B cell (primary cell): ENCODE measurements around the gene ROBO2. TPM values are rescaled to one million over a fixed set of nuclear protein-coding genes. Genes with fewer than 3 reads are reported as not detected.

Experiments
- ATAC-seq: fragments of 200-7000 bp; cut with Tn5 transposase; one replicate; pipeline ENCODE4 v1.10.0; 2021; ENCODE audit warnings: low read depth, mild to moderate bottlenecking, moderate number of reproducible peaks, moderate library complexity
- CTCF ChIA-PET: fragments of 350-600 bp; sonication (Branson Sonifier 250); formaldehyde crosslinking; loops from one replicate; lab custom pipeline; 2021; ENCODE audit warnings: antibody characterized with exemption, inconsistent platforms; lab: Charles Lee
- POLR2A ChIA-PET: fragments of 350-600 bp; sonication (Branson Sonifier 250); formaldehyde crosslinking; loops from one replicate; lab custom pipeline; 2021; ENCODE audit warnings: antibody characterized with exemption; lab: Charles Lee
- DNase-seq: peaks from one replicate; pipeline ENCODE4 v3.0.0; 2013
- H2AFZ ChIP-seq: 2 replicates; pipeline ENCODE4 v1.6.1; 2012; ENCODE audit warnings: mild to moderate bottlenecking, low read depth, low read length; ENCODE audit not compliant: insufficient read depth, poor library complexity, severe bottlenecking
- H3K27ac ChIP-seq, 2 donors: 1 replicate in 1 of 2; 2 replicates in 1 of 2; pipeline ENCODE4 v1.5.1; 2012 to 2013; ENCODE audit warnings: low read length in 2 of 2, mild to moderate bottlenecking in 2 of 2, moderate library complexity in 1 of 2
- H3K27me3 ChIP-seq, 4 experiments: fragments of 200-600 bp in 1 of 4; sonication (generic) in 1 of 4; replicated peaks in 1 of 4; 1 replicate in 2 of 4; 2 replicates in 2 of 4; pipeline versions ENCODE4 v1.6.1 to v1.7.0; 2013 to 2016; ENCODE audit warnings: low read length in 3 of 4, mild to moderate bottlenecking in 2 of 4, mixed read lengths in 1 of 4, moderate library complexity in 1 of 4; ENCODE audit not compliant: insufficient read depth in 4 of 4, control insufficient read depth in 3 of 4; ENCODE audit errors: control extremely low read depth in 1 of 4
- H3K36me3 ChIP-seq, 2 experiments: replicated peaks in 1 of 2; 1 replicate in 1 of 2; 2 replicates in 1 of 2; pipeline versions ENCODE4 v1.6.1 to v1.7.1; 2013; ENCODE audit warnings: low read length in 1 of 2; ENCODE audit not compliant: insufficient read depth in 2 of 2, control insufficient read depth in 1 of 2; ENCODE audit errors: control extremely low read depth in 1 of 2, extremely low read depth in 1 of 2
- H3K4me1 ChIP-seq, 2 donors: fragments of 200-600 bp in 1 of 2; sonication (generic) in 1 of 2; 1 replicate in 1 of 2; 2 replicates in 1 of 2; pipeline versions ENCODE4 v1.5.1 to v1.6.1; 2013 to 2017; ENCODE audit warnings: low read length in 2 of 2; ENCODE audit not compliant: control insufficient read depth in 2 of 2, insufficient read depth in 2 of 2
- H3K4me2 ChIP-seq: replicated peaks from 2 replicates; pipeline ENCODE3; 2012; ENCODE audit warnings: mild to moderate bottlenecking, low read depth, low read length; ENCODE audit not compliant: poor library complexity, severe bottlenecking
- H3K4me3 ChIP-seq, 5 experiments: fragments of 200-600 bp in 1 of 5; sonication (generic) in 1 of 5; 1 replicate in 3 of 5; 2 replicates in 2 of 5; pipeline versions ENCODE4 v1.5.1 to v1.7.0; 2011 to 2016; ENCODE audit warnings: low read length in 4 of 5, mild to moderate bottlenecking in 4 of 5, low read depth in 2 of 5, control low read depth in 1 of 5, moderate library complexity in 1 of 5; ENCODE audit not compliant: insufficient read depth in 1 of 5; ENCODE audit errors: control extremely low read depth in 1 of 5, extremely low read depth in 1 of 5
- H3K79me2 ChIP-seq: fragments of 200-600 bp; sonication (generic); one replicate; pipeline ENCODE4 v1.6.0; 2016; ENCODE audit warnings: low read length; ENCODE audit not compliant: control insufficient read depth, insufficient read depth
- H3K9ac ChIP-seq: fragments of 200-600 bp; sonication (generic); 2 replicates; pipeline ENCODE4 v1.6.1; 2017; ENCODE audit warnings: mild to moderate bottlenecking, low read length, moderate library complexity
- H3K9me3 ChIP-seq, 3 donors: one replicate each; pipeline versions ENCODE4 v1.6.1 to v1.7.1; 2013; ENCODE audit warnings: low read length in 2 of 3; ENCODE audit not compliant: control insufficient read depth in 2 of 3, insufficient read depth in 1 of 3; ENCODE audit errors: control extremely low read depth in 1 of 3
- H4K20me1 ChIP-seq: 2 replicates; pipeline ENCODE4 v1.6.0; 2012; ENCODE audit warnings: mild to moderate bottlenecking, low read length; ENCODE audit not compliant: insufficient read depth, control insufficient read depth, poor library complexity, severe bottlenecking
- H3K27ac Mint-ChIP-seq: one replicate; pipeline ENCODE4 v1.8.0; 2021; ENCODE audit warnings: mixed read lengths
- H3K27me3 Mint-ChIP-seq: one replicate; pipeline ENCODE4 v1.8.0; 2021; ENCODE audit warnings: mixed read lengths
- H3K4me1 Mint-ChIP-seq: one replicate; pipeline ENCODE4 v1.8.0; 2021; ENCODE audit warnings: mixed read lengths
- H3K4me3 Mint-ChIP-seq: one replicate; pipeline ENCODE4 v1.8.0; 2021; ENCODE audit warnings: mixed read lengths
- H3K9me3 Mint-ChIP-seq: one replicate; pipeline ENCODE4 v1.8.0; 2022; ENCODE audit warnings: mixed read lengths; ENCODE audit not compliant: insufficient read depth
- CTCF ChIP-seq: fragments of 200-600 bp; IDR thresholded peaks from one replicate; pipeline ENCODE4 v1.8.0; 2022; ENCODE audit warnings: antibody characterized with exemption, mild to moderate bottlenecking
- EZH2 ChIP-seq: IDR thresholded peaks from 2 replicates; pipeline ENCODE4 v1.6.1; 2012; ENCODE audit warnings: borderline replicate concordance, low read depth, mild to moderate bottlenecking, moderate library complexity, low read length; ENCODE audit not compliant: insufficient read depth, poor library complexity, severe bottlenecking
- WGBS: methylation state at CpG from one replicate; pipeline ENCODE4 v1.1.5; 2013; ENCODE audit warnings: missing lambda C conversion rate; ENCODE audit not compliant: insufficient coverage; 5-methylcytosine and 5-hydroxymethylcytosine counted together
- intact Hi-C: fragments of 100-400 bp; cut with micrococcal nuclease; formaldehyde crosslinking; loops from one replicate; pipeline ENCODE4 v1.10.0; 2022
- polyA plus RNA-seq: library from polyadenylated mRNA; depleted of rRNA; stranded (reverse); fragments of >200 nt; gene quantifications from 2 replicates; pipeline ENCODE4 v1.2.3, GENCODE V29; 2012
- total RNA-seq, 2 donors: library from RNA; stranded (reverse); fragments of 120-200 nt in 1 of 2; gene quantifications; 1 replicate in 1 of 2; 2 replicates in 1 of 2; pipeline versions ENCODE4 v1.2.3 to v1.2.4, GENCODE V29; 2013 to 2022

ROBO2 gene
- total and polyA plus RNA-seq, 2 donors (not counting 1 experiment from before 2014, with no cell fraction given) = not detected

- Histone ChIP-seq H3K27me3 (no peaks in the 10 kb centered on the region), H3K9me3 (no peaks in the 10 kb centered on the region), H2AFZ (no peak overlapping the region), H3K36me3 (no peaks in the 10 kb centered on the region), H4K20me1 (no peaks in the 10 kb centered on the region), H3K4me1 (no peaks in the 10 kb centered on the region), H3K4me2 (no peak overlapping the region), H3K9ac (no peak overlapping the region), H3K4me3 (no peak overlapping the region), H3K27ac (no peak overlapping the region), H3K79me2 (no peaks in the 10 kb centered on the region)
- ChIA-PET CTCF (no interaction called here), POLR2A (no interaction called here)
- DNase-seq (no peak), ATAC-seq (no peak)
- intact Hi-C loops = no loop called here
- Mint-ChIP-seq H3K27ac (no peak overlapping the region), H3K4me3 (no peak overlapping the region), H3K9me3 (peaks cover 8% of the 10 kb centered on the region), H3K4me1 (no peaks in the 10 kb centered on the region), H3K27me3 (no peaks in the 10 kb centered on the region)
- WGBS = 80% methylated on average over 1 of the region's 2 CpGs
- TF ChIP-seq EZH2 (no peak), CTCF (no peak)
These were observed 11.9 kb upstream of the ROBO2 start for GRCh38 chr3:77028005-77028404.

GRCh38 chr3:77038468-77038929 lies 1.4 kb upstream of the ROBO2 start:
- Mint-ChIP-seq H3K27ac (no peak overlapping the region), H3K4me3 (no peak overlapping the region)
- TF ChIP-seq EZH2 = no peak
- TF ChIP-seq CTCF = no peak

More at GRCh38 chr3:77038468-77038929, 1.4 kb upstream of the ROBO2 start:
- Histone ChIP-seq H3K36me3 (no peaks in the 10 kb centered on the region), H2AFZ (no peak overlapping the region), H3K9ac (no peak overlapping the region), H4K20me1 (no peaks in the 10 kb centered on the region), H3K79me2 (no peaks in the 10 kb centered on the region), H3K27me3 (peaks cover 0 to 23% (median 10%) of the 10 kb centered on the region in 4 experiments), H3K4me2 (no peak overlapping the region), H3K4me3 (no peak overlapping the region), H3K9me3 (peaks cover 0 to 6% (median 3%) of the 10 kb centered on the region in 3 donors), H3K27ac (no peak overlapping the region), H3K4me1 (no peaks in the 10 kb centered on the region)
- Mint-ChIP-seq H3K27me3 (peaks cover 17% of the 10 kb centered on the region), H3K9me3 (no peaks in the 10 kb centered on the region), H3K4me1 (no peaks in the 10 kb centered on the region)
- ChIA-PET CTCF (no interaction called here), POLR2A (no interaction called here)
- no peak for ATAC-seq
- 9% methylated on average over 13 of the region's 21 CpGs for WGBS
- intact Hi-C loops = no loop called here
- no peak for DNase-seq
